ENCODE results near the gene PHACTR3.

- TF ChIP-seq CTCF (IDR thresholded peaks at IDR 0.05; ENCODE audit: extremely low read depth in 1 of 2, insufficient read depth in 1 of 2, low read depth in 1 of 2, low read length in 2 of 2) (no peak), POLR2AphosphoS5 (IDR thresholded peaks at IDR 0.05; ENCODE audit: insufficient read depth, low read depth, low read length) (no peak)
These were observed 40.1 kb downstream of the PHACTR3 start for GRCh38 chr20:59644371-59644939.
